ENCODE results near the gene RBBP8.

RBBP8 gene

DNA sequence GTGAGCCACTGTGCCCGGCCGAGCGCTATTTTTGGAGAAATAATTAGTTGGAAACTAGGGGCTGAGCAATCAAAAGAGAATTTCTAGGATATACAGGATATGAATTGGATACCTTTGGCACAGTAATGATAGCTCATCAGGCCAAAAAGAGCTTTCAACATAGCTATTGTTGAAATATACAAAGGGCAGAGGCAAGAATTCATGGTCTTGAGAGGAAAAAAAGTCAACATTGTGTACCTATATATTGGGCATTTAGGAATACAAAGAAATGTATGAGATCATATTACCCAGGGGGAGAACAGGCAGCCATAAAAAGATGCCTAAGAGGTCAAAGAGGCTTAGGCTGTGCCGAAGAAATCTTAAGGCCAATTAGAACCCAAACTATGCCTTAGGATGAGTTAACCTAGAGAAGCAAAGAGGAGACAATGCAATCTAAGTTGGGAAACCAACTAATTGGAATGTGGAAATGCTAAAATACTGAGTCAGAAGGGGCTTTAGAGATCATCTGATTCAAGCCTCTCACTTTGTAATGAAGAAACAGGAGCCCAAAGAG lies 99.0 kb downstream of the RBBP8 start:
- DNase-seq (ENCODE audit: low read depth): peak; percentile 27
- in situ Hi-C loops (cut with HindIII; ENCODE audit: low sequenced_read_pairs): no loop called here
- TF ChIP-seq, protein P1, sequence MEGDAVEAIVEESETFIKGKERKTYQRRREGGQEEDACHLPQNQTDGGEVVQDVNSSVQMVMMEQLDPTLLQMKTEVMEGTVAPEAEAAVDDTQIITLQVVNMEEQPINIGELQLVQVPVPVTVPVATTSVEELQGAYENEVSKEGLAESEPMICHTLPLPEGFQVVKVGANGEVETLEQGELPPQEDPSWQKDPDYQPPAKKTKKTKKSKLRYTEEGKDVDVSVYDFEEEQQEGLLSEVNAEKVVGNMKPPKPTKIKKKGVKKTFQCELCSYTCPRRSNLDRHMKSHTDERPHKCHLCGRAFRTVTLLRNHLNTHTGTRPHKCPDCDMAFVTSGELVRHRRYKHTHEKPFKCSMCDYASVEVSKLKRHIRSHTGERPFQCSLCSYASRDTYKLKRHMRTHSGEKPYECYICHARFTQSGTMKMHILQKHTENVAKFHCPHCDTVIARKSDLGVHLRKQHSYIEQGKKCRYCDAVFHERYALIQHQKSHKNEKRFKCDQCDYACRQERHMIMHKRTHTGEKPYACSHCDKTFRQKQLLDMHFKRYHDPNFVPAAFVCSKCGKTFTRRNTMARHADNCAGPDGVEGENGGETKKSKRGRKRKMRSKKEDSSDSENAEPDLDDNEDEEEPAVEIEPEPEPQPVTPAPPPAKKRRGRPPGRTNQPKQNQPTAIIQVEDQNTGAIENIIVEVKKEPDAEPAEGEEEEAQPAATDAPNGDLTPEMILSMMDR (IDR thresholded peaks at IDR 0.05; ENCODE audit: low read depth, low read length, missing control alignments): no peak
- H3K4me3 ChIP-seq (ENCODE audit: low read depth, low read length): no peak overlapping the region

DNA sequence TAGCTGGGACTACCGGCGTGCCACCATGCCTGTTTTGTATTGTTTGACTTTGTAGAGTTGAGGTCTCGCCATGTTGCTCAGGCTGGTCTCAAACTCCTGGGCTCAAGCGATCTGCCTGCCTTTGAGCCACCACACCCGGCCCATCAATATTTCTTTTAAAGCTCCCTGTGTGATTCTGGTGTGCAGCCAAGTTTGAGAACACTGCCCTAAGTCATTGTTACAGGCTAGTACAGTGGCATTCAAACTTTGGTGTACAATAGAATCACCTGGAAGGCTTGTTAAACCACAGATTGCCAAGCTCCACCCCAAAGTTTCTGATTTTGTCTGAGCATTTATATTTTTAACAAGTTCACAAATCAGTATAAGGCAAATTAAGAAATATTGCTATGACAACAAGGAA lies 99.9 kb downstream of the RBBP8 start:
- DNase-seq (ENCODE audit: low read depth): no peak
- no peak overlapping the region for H3K4me3 ChIP-seq (ENCODE audit: low read depth, low read length)
- TF ChIP-seq, protein P1 (IDR thresholded peaks at IDR 0.05; ENCODE audit: low read depth, low read length, missing control alignments): no peak
- in situ Hi-C loops (cut with HindIII; ENCODE audit: low sequenced_read_pairs): no loop called here

DNA sequence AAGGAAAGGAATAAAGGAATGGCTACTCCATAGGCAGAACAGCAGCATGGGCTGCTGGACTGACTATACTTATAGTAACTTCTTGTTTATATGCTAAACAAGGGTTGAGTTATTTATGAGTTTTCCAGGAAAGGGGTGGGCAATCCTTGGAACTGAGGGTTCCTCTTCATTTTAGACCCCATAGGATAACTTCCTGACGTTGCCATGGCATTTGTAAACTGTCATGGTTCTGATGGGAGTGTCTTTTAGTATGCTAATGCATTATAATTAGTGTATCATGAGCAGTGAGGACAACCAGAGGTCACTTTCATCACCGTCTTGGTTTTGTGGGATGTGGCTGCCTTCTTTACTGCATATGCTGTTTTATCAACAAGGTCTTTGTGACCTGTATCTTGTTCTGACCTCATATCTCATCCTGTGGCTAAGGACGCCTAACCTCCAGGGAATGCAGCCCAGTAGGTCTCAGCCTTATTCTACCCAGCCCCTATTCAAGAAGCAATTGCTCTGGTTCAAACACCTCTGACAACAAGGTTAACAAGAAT lies 103.6 kb downstream of the RBBP8 start:
- no peak overlapping the region for H3K4me3 ChIP-seq (ENCODE audit: low read depth, low read length)
- in situ Hi-C loops (cut with HindIII; ENCODE audit: low sequenced_read_pairs): no loop called here
- TF ChIP-seq, protein P1 (IDR thresholded peaks at IDR 0.05; ENCODE audit: low read depth, low read length, missing control alignments): no peak
- DNase-seq (ENCODE audit: low read depth): no peak

DNA sequence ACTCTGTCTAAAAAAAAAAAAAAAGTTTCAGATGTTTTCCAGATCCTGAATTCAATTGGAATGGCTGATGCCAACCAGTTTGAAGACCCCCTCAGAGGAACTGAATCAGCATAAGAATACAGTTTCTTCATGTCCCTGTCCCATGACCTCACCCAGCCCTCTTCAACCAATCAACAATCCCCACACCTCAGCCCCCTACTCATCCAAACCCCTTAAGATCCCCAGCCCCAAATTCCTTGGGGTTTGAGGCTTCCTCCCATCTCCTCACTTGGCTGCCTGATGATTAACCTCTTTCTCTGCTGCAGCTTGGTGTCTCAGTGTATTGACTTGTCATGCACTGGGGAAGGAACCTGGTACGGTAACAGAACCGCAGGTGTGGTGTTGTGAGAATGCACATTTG lies 104.5 kb downstream of the RBBP8 start:
- in situ Hi-C loops (cut with HindIII; ENCODE audit: low sequenced_read_pairs): no loop called here

DNA sequence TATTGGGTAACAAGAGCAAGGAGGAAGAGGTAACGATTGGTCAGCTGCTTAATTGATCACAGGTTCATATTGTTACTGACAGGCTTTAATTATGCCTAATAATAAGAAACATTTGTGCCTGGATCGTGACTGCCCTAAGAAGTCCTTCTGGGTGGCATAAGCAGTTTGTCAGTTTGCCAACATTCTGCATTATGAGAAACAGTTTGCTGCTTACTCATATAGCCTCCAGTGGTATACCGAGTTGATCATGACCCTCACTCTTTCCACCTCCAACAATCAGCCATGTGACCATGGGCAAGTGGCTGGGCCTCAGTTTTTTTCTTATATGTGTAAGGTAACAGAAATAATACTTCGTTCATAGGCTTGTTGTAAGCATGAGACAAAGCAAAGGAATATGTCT lies 105.6 kb downstream of the RBBP8 start:
- no peak for DNase-seq (ENCODE audit: low read depth)

More for the DNA sequence above, 104.5 kb downstream of the RBBP8 start:
- no peak for DNase-seq (ENCODE audit: low read depth)
- no peak overlapping the region for H3K4me3 ChIP-seq (ENCODE audit: low read depth, low read length)
- TF ChIP-seq, protein P1 (IDR thresholded peaks at IDR 0.05; ENCODE audit: low read depth, low read length, missing control alignments): no peak

DNA sequence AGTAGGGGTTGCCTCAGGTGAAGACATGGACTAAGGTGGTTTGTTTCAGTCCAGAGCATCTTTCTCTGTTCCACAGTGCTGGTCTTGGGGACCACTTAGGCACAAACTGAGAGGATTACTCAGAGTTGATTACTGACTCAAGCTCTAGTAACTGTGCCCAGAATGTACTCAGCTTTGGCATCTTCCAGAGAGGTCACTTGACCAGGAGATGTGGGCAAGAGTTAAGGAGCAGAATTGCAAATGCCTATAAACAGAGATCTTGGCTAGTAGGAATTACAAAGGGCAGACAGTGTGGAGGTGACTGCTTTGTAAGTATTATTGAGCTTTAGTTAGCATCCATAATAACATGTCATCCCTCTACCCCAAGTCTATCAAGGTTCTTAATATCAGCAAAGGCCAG lies 109.0 kb downstream of the RBBP8 start:
- TF ChIP-seq, protein P1 (IDR thresholded peaks at IDR 0.05; ENCODE audit: low read depth, low read length, missing control alignments): no peak
- no peak overlapping the region for H3K4me3 ChIP-seq (ENCODE audit: low read depth, low read length)
- in situ Hi-C loops (cut with HindIII; ENCODE audit: low sequenced_read_pairs): no loop called here
- no peak for DNase-seq (ENCODE audit: low read depth)

More for the DNA sequence above, 105.6 kb downstream of the RBBP8 start:
- no peak overlapping the region for H3K4me3 ChIP-seq (ENCODE audit: low read depth, low read length)
- in situ Hi-C loops (cut with HindIII; ENCODE audit: low sequenced_read_pairs): no loop called here
- TF ChIP-seq, protein P1 (IDR thresholded peaks at IDR 0.05; ENCODE audit: low read depth, low read length, missing control alignments): no peak
